Rectal smooth muscle tissue (tissue), 1 donor: ENCODE results near the gene WFDC2.
"Not testable (repeated sequence)": the region's sequence is repeated elsewhere in the genome, so short reads cannot be mapped to it uniquely, and the experiment has no call there.

Experiments
- H3K27ac ChIP-seq: one replicate; pipeline ENCODE4 v1.7.0; 2013; ENCODE audit warnings: low read depth, low read length, inconsistent platforms
- H3K27me3 ChIP-seq: one replicate; pipeline ENCODE4 v1.7.0; 2013; ENCODE audit warnings: low read length; ENCODE audit not compliant: control insufficient read depth, insufficient read depth
- H3K36me3 ChIP-seq: one replicate; pipeline ENCODE4 v1.7.0; 2013; ENCODE audit warnings: low read length; ENCODE audit not compliant: control insufficient read depth, insufficient read depth
- H3K4me1 ChIP-seq: one replicate; pipeline ENCODE4 v1.7.0; 2013; ENCODE audit warnings: low read length; ENCODE audit not compliant: control insufficient read depth, insufficient read depth
- H3K4me3 ChIP-seq: one replicate; pipeline ENCODE4 v1.7.0; 2013; ENCODE audit warnings: low read length
- H3K9ac ChIP-seq: one replicate; pipeline ENCODE4 v1.7.0; 2013; ENCODE audit warnings: low read length

The WFDC2 gene

DNA sequence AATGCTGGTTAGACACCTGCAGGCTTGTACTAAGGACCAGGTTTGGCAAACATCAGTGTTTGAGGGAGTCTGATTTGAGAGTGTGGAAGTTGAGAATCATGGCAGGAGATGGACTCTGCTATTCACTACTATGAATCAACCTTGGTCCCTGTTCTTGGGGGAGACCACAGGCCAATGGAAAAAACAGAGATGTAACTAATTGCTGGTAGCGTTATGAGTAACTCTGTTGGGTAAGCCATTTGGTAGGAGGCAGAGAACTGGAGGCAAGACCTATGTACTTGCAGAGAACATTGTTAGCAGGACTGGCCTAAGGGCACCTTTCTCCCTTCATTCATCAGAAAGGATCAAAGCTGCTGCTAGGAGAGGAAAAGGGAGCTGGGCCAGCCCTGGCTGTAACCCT lies 8.3 kb upstream of the WFDC2 start:
- H3K4me1 ChIP-seq, result no peaks in the 10 kb centered on the region
- H3K36me3 ChIP-seq, result no peaks in the 10 kb centered on the region
- no peak overlapping the region for H3K27ac ChIP-seq
- no peak overlapping the region for H3K4me3 ChIP-seq
- no peak overlapping the region for H3K9ac ChIP-seq
- no peaks in the 10 kb centered on the region for H3K27me3 ChIP-seq

DNA sequence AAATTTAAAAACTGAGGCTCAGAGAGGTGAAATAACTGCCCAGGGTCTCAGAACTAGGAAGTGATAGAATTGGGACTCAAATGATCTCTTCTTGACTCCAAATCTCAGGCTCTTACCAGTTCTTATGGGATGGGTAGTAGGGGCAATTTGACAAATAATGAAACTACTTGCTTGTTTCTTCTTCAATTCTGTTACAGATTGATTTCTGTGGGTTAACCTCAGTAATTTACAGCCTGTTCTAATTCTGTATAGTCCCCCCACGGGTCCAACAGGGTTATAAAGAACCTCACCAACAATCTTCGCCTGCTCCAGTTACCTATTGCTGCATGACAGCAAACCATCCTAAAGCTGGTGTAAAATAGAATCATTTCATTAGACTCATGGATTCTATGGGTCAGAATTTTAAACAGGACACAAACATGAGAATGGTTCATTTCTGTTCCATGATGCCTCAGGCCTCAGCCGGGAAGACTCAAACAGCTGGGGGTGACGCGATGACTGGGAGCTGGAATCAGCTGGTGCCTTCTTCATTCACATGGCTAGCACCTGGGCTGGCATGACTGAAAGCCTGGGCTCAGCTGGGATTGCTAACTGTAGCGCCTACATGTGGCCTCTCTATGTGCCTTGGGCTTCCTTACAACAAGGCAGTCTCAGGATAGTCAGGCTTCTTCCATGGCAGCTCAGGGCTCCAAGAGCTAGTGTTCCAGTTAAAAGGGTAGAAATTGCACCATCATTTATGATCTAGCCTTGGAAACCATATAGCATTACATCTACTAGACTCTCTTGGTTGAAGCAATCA lies 6.6 kb upstream of the WFDC2 start:
- no peaks in the 10 kb centered on the region for H3K27me3 ChIP-seq
- H3K36me3 ChIP-seq, result no peaks in the 10 kb centered on the region
- H3K4me1 ChIP-seq, result no peaks in the 10 kb centered on the region
- H3K4me3 ChIP-seq, result no peak overlapping the region
- H3K9ac ChIP-seq, result no peak overlapping the region
- no peak overlapping the region for H3K27ac ChIP-seq

DNA sequence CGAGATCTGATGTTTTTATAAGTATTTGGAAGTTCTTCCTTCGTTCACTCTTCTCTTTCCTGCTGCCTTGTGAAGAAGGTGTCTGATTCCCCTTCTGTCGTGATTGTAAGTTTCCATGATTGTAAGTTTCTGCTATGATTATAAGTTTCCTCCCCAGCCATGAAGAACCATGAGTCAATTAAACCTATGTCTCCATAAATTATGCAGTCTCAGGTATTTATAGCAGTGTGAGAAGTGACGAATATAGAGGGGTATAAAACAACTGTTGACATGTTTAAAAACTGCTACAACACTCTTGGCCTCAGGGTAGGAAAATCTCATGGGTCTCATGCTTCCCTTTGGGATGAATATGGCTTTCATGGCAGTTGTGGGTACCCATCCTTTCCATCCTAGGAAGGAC lies 5.8 kb upstream of the WFDC2 start:
- peak overlapping the region; percentile 56 for H3K27ac ChIP-seq
- H3K9ac ChIP-seq, result no peak overlapping the region
- H3K4me3 ChIP-seq, result no peak overlapping the region
- H3K36me3 ChIP-seq, result no peaks in the 10 kb centered on the region
- H3K4me1 ChIP-seq, result no peaks in the 10 kb centered on the region
- no peaks in the 10 kb centered on the region for H3K27me3 ChIP-seq

GRCh38 chr20:45465491-45466266 lies 3.9 kb upstream of the WFDC2 start:
- no peak overlapping the region for H3K4me3 ChIP-seq
- H3K4me1 ChIP-seq, result no peaks in the 10 kb centered on the region
- peak overlapping the region; percentile 28 for H3K27ac ChIP-seq
- H3K9ac ChIP-seq, result no peak overlapping the region
- no peaks in the 10 kb centered on the region for H3K27me3 ChIP-seq
- H3K36me3 ChIP-seq, result no peaks in the 10 kb centered on the region

- Histone ChIP-seq H3K4me1 (no peaks in the 10 kb centered on the region), H3K4me3 (no peak overlapping the region), H3K36me3 (no peaks in the 10 kb centered on the region), H3K27me3 (no peaks in the 10 kb centered on the region), H3K9ac (no peak overlapping the region), H3K27ac (no peak overlapping the region)
Measured at GRCh38 chr20:45467172-45467571, 2.4 kb upstream of the WFDC2 start.

DNA sequence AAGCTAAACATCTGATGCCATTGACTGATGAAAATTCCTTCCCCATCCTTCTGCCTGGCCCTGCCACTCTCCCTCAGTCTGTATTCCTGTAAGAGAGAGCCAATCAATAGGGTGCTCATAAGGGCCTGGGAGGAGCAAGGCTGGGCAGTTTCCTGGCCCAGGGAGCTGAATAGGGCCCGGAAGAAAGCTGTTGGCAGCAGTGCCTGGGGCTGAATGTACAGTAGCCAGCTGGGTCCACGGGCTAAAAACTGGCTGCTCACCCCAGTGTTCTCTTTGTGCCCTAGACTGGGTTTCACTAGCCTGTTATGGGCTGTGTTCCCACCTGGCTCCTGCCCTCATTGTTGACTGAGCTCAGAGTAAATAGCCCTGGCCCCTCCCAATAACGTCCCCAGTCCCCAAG lies 1.7 kb upstream of the WFDC2 start:
- H3K27ac ChIP-seq, result peak overlapping the region; percentile 30
- H3K9ac ChIP-seq, result no peak overlapping the region

DNA sequence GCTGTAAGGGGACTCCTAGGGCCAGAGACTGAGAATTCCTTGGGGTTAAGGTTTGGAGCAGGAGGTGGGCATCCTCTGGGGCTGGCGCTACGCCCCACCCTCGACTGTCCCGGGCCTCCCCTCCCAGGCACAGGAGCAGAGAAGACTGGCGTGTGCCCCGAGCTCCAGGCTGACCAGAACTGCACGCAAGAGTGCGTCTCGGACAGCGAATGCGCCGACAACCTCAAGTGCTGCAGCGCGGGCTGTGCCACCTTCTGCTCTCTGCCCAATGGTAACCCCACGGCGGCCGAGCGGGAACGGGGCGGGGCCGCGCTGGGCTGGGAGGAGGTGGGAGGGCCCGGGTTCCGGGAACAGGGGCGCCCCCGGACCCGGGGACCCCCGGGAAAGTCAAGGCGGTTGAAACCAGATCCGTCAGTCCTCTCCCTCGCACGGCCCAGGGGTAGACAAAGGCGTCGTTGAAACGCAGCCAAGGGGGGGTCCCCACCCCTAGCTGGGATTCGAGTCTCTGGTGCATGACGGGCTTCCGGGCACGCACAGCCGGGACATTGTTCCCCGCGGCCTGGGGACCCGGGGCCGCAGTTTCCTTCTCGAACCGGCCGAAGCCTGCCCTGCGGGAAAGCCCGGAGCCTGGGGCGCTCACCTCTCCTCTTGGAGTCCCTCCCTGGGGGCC lies 844 bp downstream of the WFDC2 start:
- H3K9ac ChIP-seq, result peak overlapping the region; percentile 22
- H3K4me3 ChIP-seq, result peak overlapping the region; percentile 75
- no peaks in the 10 kb centered on the region for H3K27me3 ChIP-seq
- peak overlapping the region; percentile 87 for H3K27ac ChIP-seq
- H3K4me1 ChIP-seq, result no peaks in the 10 kb centered on the region
- no peaks in the 10 kb centered on the region for H3K36me3 ChIP-seq

More for the DNA sequence above, 1.7 kb upstream of the WFDC2 start:
- Histone ChIP-seq H3K27me3 (no peaks in the 10 kb centered on the region), H3K4me1 (no peaks in the 10 kb centered on the region), H3K36me3 (no peaks in the 10 kb centered on the region), H3K4me3 (no peak overlapping the region)

DNA sequence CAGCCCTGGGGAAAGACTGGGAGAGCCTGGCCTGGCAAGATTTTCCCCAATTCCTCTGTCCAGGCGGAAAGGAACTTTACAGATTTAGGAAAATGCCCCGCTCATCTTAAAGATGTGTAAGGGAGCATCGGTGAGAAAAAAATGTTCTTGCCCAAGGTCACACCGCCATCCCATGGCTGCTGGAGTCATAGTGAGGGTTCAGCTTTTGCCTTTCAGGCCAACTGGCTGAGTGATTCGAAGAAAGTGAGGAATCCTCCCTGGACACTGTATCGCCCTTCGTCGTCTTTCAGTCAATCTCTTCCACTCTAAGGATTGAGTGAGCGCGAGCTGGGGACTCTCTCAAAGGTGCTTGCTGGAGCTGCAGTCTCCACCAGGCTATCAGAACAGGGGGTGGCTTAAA lies 1.4 kb downstream of the WFDC2 start:
- Histone ChIP-seq H3K4me3 (peak overlapping the region; percentile 75), H3K27ac (peak overlapping the region; percentile 87), H3K27me3 (no peaks in the 10 kb centered on the region), H3K36me3 (no peaks in the 10 kb centered on the region), H3K4me1 (no peaks in the 10 kb centered on the region), H3K9ac (peak overlapping the region; percentile 22)

- not testable (repeated sequence) for H3K36me3 ChIP-seq, H3K9ac ChIP-seq, H3K4me1 ChIP-seq, H3K27ac ChIP-seq, H3K4me3 ChIP-seq, H3K27me3 ChIP-seq
Measured at GRCh38 chr20:45472286-45472685, 2.7 kb downstream of the WFDC2 start.

DNA sequence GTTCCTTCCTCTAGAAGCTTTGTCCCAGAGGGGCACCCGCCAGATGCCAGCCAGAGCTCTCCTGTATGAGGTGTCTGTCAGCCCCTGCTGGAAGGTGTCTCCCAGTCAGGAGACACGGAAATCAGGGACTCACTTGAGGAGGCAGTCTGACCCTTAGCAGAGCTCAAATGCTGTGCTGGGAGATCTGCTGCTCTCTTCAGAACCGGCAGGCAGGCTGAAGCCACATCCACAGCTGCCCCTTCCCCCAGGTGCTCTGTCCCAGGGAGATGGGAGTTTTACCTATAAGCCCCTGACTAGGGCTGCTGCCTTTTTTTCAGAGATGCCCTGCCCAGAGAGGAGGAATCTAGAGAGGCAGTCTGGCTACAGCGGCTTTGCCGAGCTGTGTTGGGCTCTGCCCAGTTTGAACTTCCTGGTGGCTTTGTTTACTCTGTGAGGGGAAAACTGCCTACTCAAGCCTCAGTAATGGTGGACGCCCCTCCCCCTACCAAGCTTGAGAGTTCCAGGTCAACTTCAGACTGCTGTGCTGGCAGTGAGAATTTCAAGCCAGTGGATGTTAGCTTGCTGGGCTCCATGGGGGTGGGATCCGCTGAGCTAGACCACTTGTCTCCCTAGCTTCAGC lies 8.1 kb downstream of the WFDC2 start:
- not testable (repeated sequence) for H3K4me1 ChIP-seq, H3K36me3 ChIP-seq, H3K4me3 ChIP-seq, H3K27me3 ChIP-seq, H3K27ac ChIP-seq, H3K9ac ChIP-seq

GRCh38 chr20:45479822-45480221 lies 10.3 kb downstream of the WFDC2 start:
- H3K4me3 ChIP-seq, result no peak overlapping the region
- H3K27me3 ChIP-seq, result peaks cover 2% of the 10 kb centered on the region

DNA sequence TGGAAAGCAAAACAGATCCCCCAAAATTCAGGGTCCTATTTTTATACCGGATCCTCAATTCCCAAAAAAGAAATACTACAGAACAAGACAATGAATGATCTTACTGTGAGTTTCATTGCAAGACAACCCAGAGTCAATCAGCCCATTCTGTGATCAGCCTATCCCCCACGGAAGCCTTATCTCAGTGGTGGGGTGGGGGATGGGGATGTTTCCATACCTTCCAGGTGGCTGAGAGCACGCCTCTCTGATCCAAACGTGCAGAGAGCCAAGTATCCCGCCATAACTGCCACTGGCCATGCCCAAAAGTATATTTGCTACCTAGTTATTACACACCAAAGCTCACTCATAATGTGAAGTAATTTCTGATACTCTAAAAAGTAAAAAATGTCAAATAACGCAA lies 15.1 kb downstream of the WFDC2 start:
- H3K4me3 ChIP-seq, result no peak overlapping the region
- peaks cover 4% of the 10 kb centered on the region for H3K27me3 ChIP-seq
- no peaks in the 10 kb centered on the region for H3K4me1 ChIP-seq
- no peaks in the 10 kb centered on the region for H3K36me3 ChIP-seq
- no peak overlapping the region for H3K27ac ChIP-seq
- H3K9ac ChIP-seq, result no peak overlapping the region

More at GRCh38 chr20:45479822-45480221, 10.3 kb downstream of the WFDC2 start:
- H3K27ac ChIP-seq, result no peak overlapping the region
- no peaks in the 10 kb centered on the region for H3K4me1 ChIP-seq
- H3K36me3 ChIP-seq, result no peaks in the 10 kb centered on the region
- no peak overlapping the region for H3K9ac ChIP-seq
